Epithelial cell of prostate (primary cell): ENCODE results near the gene CCDC60.

Experiments
- DNase-seq: peaks from one replicate; pipeline ENCODE4 v3.0.0-alpha.2; 2011; ENCODE audit warnings: low read depth, low spot score
- H3K27ac ChIP-seq: fragments of 450-650 bp; 2 replicates; pipeline ENCODE4 v1.5.1; 2017; ENCODE audit warnings: mild to moderate bottlenecking

The CCDC60 gene, protein sequence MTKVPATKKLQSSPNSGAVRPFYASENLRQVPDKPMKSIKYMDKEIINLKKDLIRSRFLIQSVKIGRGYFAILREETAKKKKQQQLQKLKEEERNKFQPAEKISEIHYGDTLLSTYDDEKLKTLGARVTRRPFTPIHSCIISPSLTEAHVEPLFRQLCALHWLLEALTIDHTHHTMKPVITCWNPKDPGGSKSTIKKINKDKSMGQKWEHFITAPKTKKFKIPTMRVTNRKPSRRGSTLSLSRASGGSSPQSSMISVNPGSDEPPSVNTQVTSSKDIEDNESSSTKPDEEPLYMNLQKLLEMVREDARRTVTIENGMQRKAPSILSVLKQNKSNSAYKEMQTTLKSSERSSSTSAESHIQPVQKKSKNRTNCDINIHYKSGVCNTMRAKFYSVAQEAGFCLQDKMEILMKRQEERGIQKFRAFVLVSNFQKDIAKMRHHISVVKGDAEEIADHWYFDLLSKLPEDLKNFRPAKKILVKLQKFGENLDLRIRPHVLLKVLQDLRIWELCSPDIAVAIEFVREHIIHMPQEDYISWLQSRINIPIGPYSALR

DNA sequence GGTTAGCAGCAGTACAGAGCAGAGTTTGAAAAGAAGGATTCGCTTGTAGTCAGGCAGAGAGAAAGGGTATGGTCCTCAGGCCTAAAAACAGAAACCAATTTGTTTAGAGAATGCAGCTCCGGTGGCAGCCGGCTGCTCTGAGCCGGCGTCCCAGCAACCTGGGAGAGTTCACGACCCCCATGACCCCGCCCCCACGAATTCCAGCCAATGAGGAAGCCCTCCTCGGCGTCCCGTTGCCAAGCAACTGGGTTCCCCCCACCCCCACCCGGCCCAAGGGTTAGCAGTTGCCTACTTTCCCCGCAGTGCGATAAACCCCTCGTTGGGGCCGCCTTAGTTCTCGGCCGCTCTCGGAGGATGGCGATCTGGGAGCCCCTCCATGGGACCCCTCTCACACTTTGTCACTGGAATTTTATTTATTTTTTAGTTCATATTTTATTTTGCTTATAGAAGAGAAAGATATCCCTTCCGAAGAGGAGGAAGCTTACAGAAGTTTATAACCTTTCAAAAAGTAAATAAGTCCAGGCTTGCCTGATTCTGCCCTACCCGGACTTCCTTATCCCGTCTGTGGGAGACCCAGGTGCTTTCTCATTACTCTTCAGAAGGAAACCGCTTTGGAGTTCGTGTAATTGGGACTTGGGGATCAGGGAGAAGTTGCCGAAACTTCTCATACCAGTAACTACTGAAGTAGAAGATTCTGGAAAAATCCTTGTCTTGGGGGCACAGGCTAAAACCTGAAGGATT is at the start of gene CCDC60:
Gene CCDC60, plus strand, starts transcription at position 300 of the 741 bp plus-strand sequence. CDS start 448 bp downstream, outside the sequence.
- DNase-seq, result peak; percentile 10

DNA sequence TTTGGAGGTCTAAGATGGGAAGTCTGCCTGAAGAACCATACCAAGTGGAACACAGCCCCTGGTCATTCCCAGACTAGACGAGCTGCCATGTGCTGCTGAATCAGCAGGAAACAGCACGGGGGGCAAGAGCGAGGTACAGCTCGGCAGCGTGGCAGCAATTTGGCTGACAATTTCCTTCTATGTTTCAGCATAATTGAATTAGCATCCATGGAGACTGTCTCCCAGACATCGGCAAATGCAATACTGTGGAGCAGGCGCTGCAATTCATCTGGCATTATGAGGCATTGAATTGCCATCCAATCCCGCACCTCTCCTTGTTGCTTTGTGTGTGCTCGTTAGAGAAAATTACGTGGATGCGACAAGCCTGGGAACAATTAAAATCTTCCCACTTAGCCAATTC is 46.0 kb upstream of the CCDC60 start:
- DNase-seq, result no peak
- H3K27ac ChIP-seq, result no peak overlapping the region

More for the DNA sequence above, at the start of gene CCDC60:
- peak within 1 kb of the TSS; percentile 13 for H3K27ac ChIP-seq

DNA sequence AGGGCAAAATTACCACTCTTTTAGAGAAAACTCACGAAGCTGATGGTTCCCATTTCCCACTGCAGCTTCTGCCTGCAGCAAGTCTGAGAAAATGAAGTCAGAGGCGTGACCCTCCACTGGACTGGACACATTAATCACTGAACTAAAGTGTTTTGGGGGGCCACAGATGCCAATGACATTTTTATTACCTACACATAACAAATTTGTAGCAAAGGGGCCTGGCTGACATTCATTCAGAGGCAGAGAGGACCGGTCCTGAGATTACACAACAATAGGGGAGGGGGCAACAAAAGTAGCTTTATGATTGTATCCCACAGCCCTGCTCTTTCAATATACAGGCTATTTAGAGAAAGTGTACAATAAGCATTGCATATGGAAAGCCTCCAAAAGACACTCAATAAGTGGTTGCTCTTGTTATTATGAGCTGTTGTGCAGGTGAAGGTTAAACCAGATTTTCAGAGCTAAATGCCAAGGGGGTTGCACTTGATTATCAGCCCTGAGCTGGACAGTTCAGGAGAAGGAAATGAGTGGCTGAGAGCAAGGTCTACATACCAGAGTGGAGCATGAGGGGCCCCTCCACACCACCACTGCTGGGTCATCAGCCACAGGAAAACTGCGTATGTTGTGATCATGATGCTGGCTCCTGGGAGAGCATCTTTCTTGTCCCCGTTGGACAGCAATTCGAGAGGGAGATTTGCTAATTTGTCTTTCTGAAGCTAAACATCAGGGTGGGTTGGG is 41.5 kb upstream of the CCDC60 start:
- H3K27ac ChIP-seq, result no peak overlapping the region
- no peak for DNase-seq

DNA sequence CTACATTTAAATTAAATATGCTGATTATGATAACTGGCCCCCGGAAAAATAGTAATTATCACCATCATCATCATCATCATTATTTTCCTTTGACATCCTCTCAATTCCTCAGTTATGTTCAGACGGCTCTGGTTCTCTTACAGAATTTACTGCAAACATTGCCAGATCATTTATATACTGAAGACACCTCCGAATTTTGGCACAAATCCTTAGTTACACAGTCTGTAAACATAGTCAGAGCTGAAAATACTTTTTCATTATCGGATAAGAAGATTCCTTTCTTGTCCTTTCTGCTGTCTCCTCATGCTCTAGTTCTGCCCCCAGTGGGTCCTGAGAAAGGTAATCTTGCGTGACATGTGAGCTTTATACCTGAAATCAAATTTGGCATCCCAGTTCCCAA is 40.3 kb upstream of the CCDC60 start:
- DNase-seq, result no peak
- no peak overlapping the region for H3K27ac ChIP-seq

DNA sequence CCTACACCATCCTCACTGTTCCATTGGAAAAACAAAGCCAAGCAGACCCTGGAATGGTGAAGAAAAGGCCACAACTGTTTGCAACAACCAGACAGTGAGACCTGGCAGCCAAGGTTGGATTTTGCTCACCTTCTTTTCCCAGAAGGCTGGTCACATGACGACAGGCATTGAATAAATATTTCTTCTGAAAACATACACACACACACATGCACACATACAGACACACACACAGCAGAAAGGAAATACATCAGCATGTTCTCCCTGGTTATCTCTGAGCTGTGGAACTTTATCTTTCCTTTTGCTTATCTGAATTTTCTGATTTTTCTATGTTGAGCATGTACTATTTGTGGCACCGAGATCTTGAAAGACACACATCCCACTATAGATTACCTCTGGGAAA is 38.0 kb upstream of the CCDC60 start:
- H3K27ac ChIP-seq, result no peak overlapping the region
- no peak for DNase-seq

DNA sequence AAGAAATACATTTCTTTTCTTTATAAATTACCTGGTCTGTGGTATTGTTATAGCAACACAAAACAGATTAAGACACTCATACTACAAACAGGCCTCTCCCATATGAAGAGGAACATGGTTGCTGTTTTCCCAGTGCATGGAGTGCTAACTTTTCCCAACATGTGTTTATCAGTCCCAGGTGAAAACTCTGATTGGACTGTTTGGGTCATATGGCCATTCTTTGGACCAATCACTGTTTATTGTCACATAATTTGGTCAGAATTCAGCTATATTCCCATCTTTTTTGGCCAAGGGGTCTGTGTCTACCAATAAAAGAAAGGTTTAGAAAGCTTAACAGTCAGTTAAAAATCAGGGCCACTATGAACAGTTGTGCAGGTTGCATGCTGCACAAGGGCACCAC is 35.4 kb upstream of the CCDC60 start:
- DNase-seq, result no peak
- H3K27ac ChIP-seq, result no peak overlapping the region

DNA sequence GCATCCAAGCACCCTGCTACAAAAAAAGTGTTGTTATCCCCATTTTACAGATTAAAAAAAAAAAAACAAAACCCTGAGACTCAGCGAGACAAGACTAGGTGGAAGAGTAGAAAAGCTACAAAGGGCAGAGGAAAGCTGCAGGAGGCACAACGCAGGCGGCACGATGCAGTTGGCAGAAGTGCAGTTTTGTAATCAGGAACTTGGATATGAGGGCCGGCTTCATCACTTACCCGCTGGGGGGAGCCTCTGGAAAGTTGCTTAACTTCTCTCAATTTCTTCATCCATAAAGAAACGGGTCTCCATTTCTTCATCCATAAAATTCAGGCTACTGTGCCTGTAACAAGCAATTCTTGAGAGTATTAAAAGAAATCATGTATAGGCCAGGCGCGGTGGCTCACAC is 33.1 kb upstream of the CCDC60 start:
- no peak for DNase-seq
- no peak overlapping the region for H3K27ac ChIP-seq

DNA sequence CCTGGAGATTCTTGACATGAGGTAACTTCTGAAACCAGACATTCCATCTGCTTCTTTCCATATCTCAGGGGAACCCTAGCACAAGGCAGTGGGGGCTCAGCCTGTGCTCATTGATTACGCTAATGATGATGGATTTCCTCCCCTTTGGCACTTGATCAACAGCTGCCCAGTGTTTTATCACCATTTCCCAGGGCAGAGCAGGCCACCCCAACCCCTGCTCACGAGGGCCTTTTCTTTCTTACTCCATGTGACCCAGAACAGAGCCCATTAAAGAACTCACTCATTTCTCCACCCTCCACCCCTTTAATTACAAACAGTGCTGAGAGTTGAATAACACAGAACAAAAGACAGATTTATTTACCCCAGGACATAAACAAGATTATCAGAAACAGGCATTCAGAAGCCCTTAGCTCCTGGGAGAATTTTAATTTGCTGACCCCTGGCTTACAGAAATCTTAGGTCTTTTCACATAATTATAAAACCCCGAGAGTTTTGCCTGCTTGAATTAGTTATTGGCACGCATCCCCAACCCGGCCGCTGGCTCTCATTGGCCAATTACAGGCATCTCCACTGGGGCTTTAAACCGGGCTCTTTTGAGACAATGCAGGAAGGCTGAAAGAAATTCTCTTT is 32.0 kb upstream of the CCDC60 start:
- H3K27ac ChIP-seq, result no peak overlapping the region
- DNase-seq, result no peak

DNA sequence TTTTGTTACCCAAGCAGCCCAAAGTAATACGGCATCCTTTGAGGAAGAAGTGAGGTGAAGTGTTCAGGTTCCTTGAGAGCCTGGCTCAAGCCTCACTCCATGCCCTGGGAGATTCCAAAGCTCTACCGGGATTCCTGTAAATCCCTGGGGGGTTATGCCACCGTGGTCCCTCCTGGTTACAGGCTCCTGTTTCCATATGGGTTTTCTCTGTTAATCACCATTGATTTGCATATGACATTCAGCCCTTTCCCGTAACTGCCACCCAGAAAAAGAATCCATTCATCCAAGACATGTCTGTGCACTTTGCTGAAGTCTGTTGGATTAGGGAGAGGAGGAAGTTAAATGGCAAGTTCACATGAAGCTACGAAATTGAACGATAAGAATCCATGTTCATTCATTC is 27.9 kb upstream of the CCDC60 start:
- no peak overlapping the region for H3K27ac ChIP-seq
- DNase-seq, result no peak

DNA sequence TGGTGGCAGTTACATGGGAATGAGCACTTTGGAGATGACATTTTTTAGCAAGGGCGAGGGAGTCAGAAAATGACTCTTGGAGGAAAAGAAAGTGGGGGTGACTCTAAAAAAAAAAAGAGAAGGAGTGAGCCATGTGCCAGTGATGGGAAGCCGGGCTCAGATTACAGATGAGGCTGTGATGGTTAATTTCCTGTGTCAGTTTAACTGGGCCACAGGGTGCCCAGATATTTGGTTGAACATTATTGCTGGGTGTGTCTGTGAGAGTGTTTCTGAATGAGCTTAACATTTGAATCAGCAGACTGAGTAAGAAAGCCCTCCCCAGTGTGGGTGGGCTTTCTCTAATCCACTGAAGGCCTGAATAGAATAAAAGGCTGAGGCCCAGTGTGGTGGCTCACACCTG is 26.8 kb upstream of the CCDC60 start:
- H3K27ac ChIP-seq, result no peak overlapping the region
- DNase-seq, result no peak

DNA sequence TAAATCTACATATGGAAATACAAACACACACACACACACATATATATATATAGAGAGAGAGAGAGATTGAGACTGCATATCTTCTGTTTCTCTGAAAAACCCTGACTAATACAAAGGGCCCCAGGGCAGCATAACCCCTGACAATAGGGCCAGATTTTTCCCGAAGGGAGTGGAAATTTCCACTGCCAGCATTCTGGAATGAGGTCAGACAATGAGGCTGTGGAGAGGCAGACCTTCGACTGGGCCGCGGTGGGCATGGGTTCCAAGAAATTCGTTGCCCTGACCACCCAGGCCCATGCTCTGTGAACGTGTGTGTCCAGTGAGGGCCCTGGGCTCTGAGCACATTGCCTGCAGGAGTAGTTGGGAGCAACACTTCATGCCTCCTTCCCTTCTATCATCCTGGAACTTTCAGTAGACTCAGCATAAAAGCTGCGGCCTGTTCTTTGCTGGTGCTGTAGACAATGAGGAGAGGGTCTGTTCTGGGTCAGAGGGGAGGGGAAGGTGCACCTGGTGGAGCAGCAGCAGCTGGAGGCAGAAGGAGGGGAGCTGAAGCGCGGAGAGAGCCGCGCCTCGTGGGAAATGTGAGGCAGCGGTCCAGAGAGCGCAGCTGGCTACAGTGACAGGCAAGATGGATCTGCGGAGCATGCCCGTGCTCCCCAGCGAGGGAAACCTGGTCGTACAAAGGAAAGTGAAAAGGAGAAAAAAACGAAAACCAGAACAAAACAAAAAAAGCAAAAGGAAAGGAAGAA is 25.6 kb upstream of the CCDC60 start:
- no peak overlapping the region for H3K27ac ChIP-seq
- DNase-seq, result no peak

DNA sequence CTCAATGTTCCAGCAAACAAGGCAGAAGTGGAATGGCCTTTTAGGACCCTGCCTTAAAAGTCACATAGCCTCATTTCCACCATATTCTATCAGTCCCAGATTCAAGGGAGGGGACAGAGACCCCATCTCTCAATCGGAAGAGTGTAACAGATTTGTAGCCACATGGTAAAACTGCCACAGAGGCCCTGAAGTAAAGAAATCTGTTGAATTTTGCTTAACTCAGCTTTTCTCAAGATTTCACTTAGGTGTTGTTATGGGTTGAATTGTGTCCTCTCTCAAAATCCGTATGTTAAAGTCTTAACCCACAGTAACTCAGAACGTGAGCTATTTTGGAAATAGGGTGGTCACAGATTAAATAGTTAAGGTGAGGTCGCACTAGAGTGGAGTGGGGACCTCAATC is 22.7 kb upstream of the CCDC60 start:
- no peak for DNase-seq
- no peak overlapping the region for H3K27ac ChIP-seq

DNA sequence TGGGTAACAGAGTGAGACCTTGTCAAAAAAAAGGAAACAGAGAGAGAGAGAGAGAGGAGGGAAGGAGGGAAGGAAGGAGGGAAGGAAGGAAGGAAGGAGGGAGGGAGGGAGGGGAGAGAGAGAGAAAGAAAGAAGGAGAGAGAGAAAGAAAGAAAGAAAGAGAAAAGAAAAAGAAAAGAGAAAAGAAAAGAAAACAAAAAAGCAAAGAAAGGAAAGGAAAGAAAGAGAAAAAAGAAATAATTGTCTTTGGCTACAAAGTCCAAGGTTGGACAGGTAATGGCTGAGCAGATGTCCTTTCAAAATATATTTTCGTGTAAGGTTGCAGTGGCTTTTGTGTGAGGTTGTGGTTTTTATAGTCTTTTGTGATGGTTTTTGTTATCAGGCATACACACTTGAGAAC is 21.6 kb upstream of the CCDC60 start:
- no peak for DNase-seq
- H3K27ac ChIP-seq, result no peak overlapping the region

DNA sequence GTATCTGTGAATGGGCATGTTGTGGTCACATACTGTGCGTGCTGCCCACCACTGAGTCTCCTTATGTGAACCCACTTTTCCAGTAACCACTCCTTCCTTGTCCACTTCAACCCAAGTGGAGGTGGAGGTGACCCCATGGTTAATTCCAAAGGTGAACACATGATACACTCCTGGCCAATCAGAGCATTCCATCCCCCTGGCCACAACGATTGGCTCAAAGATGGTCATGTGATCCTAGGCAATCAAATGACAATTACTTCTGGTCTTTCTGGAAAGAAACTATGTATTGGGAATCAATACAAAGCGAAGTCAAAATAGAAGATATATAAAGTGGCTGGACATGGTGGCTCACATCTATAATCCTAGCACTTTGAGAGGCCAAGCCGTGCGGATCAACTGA is 20.2 kb upstream of the CCDC60 start:
- DNase-seq, result no peak
- H3K27ac ChIP-seq, result no peak overlapping the region

DNA sequence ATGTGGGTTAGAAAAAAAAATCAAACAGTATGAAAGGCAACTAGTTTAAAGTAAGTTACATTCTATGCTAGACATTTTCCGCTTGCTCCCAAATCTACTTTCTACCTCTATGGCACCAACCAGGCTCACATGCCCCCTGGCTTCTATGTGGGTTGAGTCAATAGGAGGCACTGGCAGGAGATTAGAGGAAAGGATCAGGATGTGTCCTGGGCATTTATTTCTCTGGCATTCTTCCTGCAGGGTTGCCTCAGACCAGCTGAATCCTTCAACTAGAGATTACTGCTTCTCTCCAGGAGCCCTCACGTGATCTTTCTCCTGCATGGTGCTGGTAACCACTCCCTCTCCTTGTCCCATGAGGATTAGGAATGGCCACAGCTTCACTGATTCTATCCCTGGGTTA is 14.9 kb upstream of the CCDC60 start:
- DNase-seq, result no peak
- no peak overlapping the region for H3K27ac ChIP-seq

DNA sequence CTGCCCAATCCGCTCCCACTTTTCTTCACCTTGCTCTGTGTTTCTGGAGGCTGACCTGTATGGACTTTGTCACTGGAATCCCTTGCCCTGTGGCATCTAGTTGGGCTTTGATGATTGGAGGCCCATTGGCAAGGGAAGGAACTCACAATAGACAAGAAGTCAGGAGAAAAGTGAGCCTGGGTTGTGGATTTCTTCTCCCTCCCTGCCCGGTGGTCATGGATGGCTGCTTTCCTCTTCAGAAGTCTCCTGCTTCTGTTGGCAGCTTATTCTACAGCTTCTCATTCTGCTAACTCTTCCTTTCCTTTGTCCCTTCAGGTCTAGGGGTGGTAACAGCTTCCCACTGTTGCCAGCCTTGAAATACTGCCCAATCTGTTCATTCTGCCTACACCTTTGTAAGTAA is 13.9 kb upstream of the CCDC60 start:
- no peak for DNase-seq
- no peak overlapping the region for H3K27ac ChIP-seq

DNA sequence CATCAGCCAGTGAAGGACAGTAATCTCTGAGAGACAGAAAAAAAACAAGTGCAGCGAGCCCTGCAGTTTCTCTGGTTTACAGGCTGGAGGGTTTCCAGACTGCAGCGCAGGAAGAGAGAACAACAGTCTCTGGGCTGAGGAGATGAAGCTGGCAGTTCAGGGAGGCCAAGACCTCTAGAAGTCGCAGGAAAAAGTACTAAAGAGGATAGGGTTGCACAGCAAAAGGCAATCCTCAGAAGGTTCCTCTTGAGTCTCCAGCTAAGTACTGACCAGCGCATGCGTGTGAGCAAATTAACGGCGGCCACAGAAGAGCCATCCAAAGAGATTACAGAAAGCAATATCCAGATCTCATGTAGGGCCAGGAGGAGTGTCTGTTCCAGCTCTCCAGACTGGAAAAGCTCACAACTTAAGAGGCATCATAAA is 12.2 kb upstream of the CCDC60 start:
- DNase-seq, result no peak
- no peak overlapping the region for H3K27ac ChIP-seq

DNA sequence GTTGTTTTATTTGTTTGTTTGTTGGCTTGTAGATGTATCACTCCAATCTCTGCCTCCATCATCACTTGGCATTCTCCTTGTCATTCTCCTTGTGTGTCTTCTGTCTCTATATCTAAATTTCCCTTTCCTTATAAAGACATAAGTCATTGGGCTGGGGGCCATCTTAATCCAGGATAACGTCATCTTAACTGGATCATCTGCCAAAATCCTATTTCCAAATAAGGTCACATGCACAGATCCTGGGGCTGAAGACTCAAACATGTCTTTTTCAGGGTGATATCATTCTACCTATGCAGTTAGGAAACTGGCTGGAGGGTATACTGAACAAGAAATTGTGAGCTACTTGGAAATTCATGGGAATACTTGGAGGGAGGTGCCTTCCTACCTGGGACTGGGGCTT is 8.7 kb upstream of the CCDC60 start:
- no peak overlapping the region for H3K27ac ChIP-seq
- no peak for DNase-seq

DNA sequence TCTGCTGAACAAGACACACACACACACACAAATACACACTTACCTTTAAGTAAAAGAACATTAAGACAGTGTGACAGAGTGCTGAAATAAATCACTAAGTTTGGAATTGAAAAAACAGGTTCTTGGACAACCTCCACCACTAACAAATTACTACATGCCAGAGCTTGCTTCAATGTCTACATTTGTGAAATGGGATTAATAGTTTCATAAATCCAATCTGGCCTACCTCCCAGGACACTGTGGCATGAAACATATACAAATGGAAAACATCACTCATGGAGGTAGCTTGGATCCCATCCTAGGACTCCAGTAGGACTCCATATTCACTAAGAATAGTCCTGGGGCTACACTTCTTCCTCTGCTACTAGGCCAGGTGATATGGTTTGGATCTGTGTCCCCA is 8.2 kb upstream of the CCDC60 start:
- DNase-seq, result no peak
- H3K27ac ChIP-seq, result no peak overlapping the region

DNA sequence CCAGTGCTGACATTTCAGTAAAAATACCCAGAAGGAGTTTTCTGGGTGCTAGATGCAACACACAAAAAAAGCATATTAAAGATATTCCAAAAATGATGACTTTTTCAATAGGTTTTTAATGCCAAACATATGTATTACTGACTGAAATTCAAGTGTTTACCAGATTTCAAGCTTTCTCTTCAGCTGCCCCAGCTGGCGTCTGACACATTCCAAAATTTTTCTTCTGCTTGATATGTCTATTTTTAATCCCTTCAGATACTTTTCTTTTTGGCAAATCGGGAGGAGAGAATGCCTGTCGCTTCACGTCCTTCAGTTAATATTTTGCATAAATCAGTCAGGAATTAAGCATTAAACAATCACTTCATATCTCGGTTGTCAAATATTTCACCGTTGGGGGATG is 7.1 kb upstream of the CCDC60 start:
- no peak for DNase-seq
- no peak overlapping the region for H3K27ac ChIP-seq
